Measurements from ENCODE around the gene DYRK1B. TPM values are rescaled to one million over a fixed set of nuclear protein-coding genes. Genes with fewer than 3 reads are reported as not detected.
"Not testable (repeated sequence)": the region's sequence is repeated elsewhere in the genome, so short reads cannot be mapped to it uniquely, and the experiment has no call there.

The DYRK1B gene
- total RNA-seq, 2 donors from 2014 or later = 7.0 to 14.7 TPM

GRCh38 chr19:39818626-39819097 is 15.3 kb downstream of the DYRK1B start:
- intact Hi-C loops (cut with DNase I) = no loop called here
- ATAC-seq (no peak), DNase-seq (no peak)

GRCh38 chr19:39817888-39818561 is 15.9 kb downstream of the DYRK1B start:
- no peak for ATAC-seq
- intact Hi-C loops (cut with DNase I) = no loop called here
- DNase-seq = no peak

- DNase-seq (no peak), ATAC-seq (peak; percentile 59 to 70)
- intact Hi-C loops (cut with DNase I) = no loop called here
Observed at GRCh38 chr19:39816287-39817048, 17.5 kb downstream of the DYRK1B start.

GRCh38 chr19:39814595-39814994 is 19.4 kb downstream of the DYRK1B start:
- intact Hi-C loops (cut with DNase I) = no loop called here
- ATAC-seq = no peak

GRCh38 chr19:39814111-39814510 is 19.9 kb downstream of the DYRK1B start:
- ATAC-seq; DNase-seq; intact Hi-C loops (cut with DNase I): not testable (repeated sequence)

More at GRCh38 chr19:39814595-39814994, 19.4 kb downstream of the DYRK1B start:
- DNase-seq = no peak

GRCh38 chr19:39813264-39813993 is 20.5 kb downstream of the DYRK1B start:
- no peak for ATAC-seq
- intact Hi-C loops (cut with DNase I) = no loop called here
- no peak for DNase-seq

GRCh38 chr19:39811064-39811463 is 22.9 kb downstream of the DYRK1B start:
- intact Hi-C loops (cut with DNase I) = no loop called here
- no peak for DNase-seq
- no peak for ATAC-seq

GRCh38 chr19:39810424-39810823 is 23.5 kb downstream of the DYRK1B start:
- DNase-seq (no peak), ATAC-seq (no peak)
- intact Hi-C loops (cut with DNase I) = no loop called here

GRCh38 chr19:39809368-39809767 is 24.6 kb downstream of the DYRK1B start:
- intact Hi-C loops (cut with DNase I) = no loop called here
- ATAC-seq (no peak), DNase-seq (no peak)

- ATAC-seq; DNase-seq; intact Hi-C loops (cut with DNase I): not testable (repeated sequence)
Observed at GRCh38 chr19:39808688-39809087, 25.3 kb downstream of the DYRK1B start.

- intact Hi-C loops (cut with DNase I) = no loop called here
- no peak for DNase-seq
- ATAC-seq = no peak
Observed at GRCh38 chr19:39807846-39808364, 26.1 kb downstream of the DYRK1B start.

- no peak for DNase-seq
- intact Hi-C loops (cut with DNase I) = no loop called here
- no peak for ATAC-seq
Observed at GRCh38 chr19:39805104-39805503, 28.9 kb downstream of the DYRK1B start.

- ATAC-seq (no peak), DNase-seq (no peak)
- intact Hi-C loops (cut with DNase I) = no loop called here
Observed at GRCh38 chr19:39802958-39803357, 31.0 kb downstream of the DYRK1B start.

GRCh38 chr19:39797083-39797482 is 36.9 kb downstream of the DYRK1B start:
- intact Hi-C loops (cut with DNase I) = loop anchor here in 1 of 2 donors (10.0 kb wide), 1 partner anchor 48 kb away; the partner anchor contains the start of gene FBL
- no peak for DNase-seq
- no peak for ATAC-seq

GRCh38 chr19:39796000-39796498 is 37.9 kb downstream of the DYRK1B start:
- ATAC-seq (no peak), DNase-seq (no peak)
- intact Hi-C loops (cut with DNase I) = loop anchor here in 1 of 2 donors (10.0 kb wide), 1 partner anchor 49 kb away; the partner anchor contains the start of gene FBL

- DNase-seq (no peak), ATAC-seq (no peak)
- intact Hi-C loops (cut with DNase I) = loop anchor here in 1 of 2 donors (10.0 kb wide), 1 partner anchor 50 kb away; the partner anchor contains the start of gene FBL
Observed at GRCh38 chr19:39795001-39795400, 39.0 kb downstream of the DYRK1B start.

- intact Hi-C loops (cut with DNase I) = loop anchor here (5.0 to 10.0 kb wide), 3 partner anchors 49 to 174 kb away; partner anchors contain the start of gene FBL (in 1 of the 2)
- peak; percentile 78 for DNase-seq
- ATAC-seq = peak; percentile 97 to 98
Observed at GRCh38 chr19:39792999-39793546, 40.9 kb downstream of the DYRK1B start.

- ATAC-seq = no peak
Observed at GRCh38 chr19:39788244-39788643, 45.7 kb downstream of the DYRK1B start.

GRCh38 chr19:39780894-39781293 is 53.1 kb downstream of the DYRK1B start:
- ATAC-seq (no peak), DNase-seq (no peak)
- intact Hi-C loops (cut with DNase I) = no loop called here

More at GRCh38 chr19:39788244-39788643, 45.7 kb downstream of the DYRK1B start:
- intact Hi-C loops (cut with DNase I) = no loop called here
- DNase-seq = no peak
